ENCODE data around the gene BRF1.
A peak's percentile ranks its signal among the peaks of the same experiment; 100 is the strongest.

The BRF1 gene

GRCh38 chr14:105168496-105168978 is 132.3 kb downstream of the BRF1 start, which contains the start of gene JAG2:
Gene JAG2, minus strand, starts transcription at chr14:105168776. Its CDS starts 356 bp downstream, at chr14:105168420.
- peak; percentile 53 for DNase-seq

- DNase-seq: no peak
Measured at GRCh38 chr14:105168093-105168420, 132.7 kb downstream of the BRF1 start.

GRCh38 chr14:105167303-105168092 is 133.3 kb downstream of the BRF1 start:
- no peak for DNase-seq

- no peak for DNase-seq
Measured at GRCh38 chr14:105166571-105167302, 134.1 kb downstream of the BRF1 start.

GRCh38 chr14:105165761-105166485 is 134.9 kb downstream of the BRF1 start:
- DNase-seq: no peak

- peak; percentile 17 for DNase-seq
Measured at GRCh38 chr14:105165134-105165704, 135.6 kb downstream of the BRF1 start.

- DNase-seq: peak; percentile 83
Measured at GRCh38 chr14:105163040-105163742, 137.6 kb downstream of the BRF1 start.

- DNase-seq: no peak
Measured at GRCh38 chr14:105162669-105162979, 138.2 kb downstream of the BRF1 start.

GRCh38 chr14:105161964-105162668 is 138.7 kb downstream of the BRF1 start:
- DNase-seq: no peak

GRCh38 chr14:105161309-105161708 is 139.5 kb downstream of the BRF1 start:
- peak; percentile 84 for DNase-seq

- DNase-seq: no peak
Measured at GRCh38 chr14:105160776-105161175, 140.0 kb downstream of the BRF1 start.

GRCh38 chr14:105159344-105159743 is 141.5 kb downstream of the BRF1 start:
- no peak for DNase-seq
